ENCODE results near the gene MARCKS. TPM values are rescaled to one million over a fixed set of nuclear protein-coding genes. Genes with fewer than 3 reads are reported as not detected.

Gene MARCKS, protein sequence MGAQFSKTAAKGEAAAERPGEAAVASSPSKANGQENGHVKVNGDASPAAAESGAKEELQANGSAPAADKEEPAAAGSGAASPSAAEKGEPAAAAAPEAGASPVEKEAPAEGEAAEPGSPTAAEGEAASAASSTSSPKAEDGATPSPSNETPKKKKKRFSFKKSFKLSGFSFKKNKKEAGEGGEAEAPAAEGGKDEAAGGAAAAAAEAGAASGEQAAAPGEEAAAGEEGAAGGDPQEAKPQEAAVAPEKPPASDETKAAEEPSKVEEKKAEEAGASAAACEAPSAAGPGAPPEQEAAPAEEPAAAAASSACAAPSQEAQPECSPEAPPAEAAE
- total RNA-seq (10 to 100 TPM; 45.6 to 75.6 TPM), polyA plus RNA-seq (10 to 100 TPM in 1 of 2 donors, 1 to 10 TPM in 1; 7.7 to 11.5 TPM)
- long read RNA-seq, donor 1, partial matches to known transcripts, result 0 of 7 reads
- long read RNA-seq, donor 1, other reads (novel, unspliced or antisense), result 7 of 7 reads
- long read RNA-seq, donor 2, full-length matches to known transcripts, result 30 of 67 reads
- long read RNA-seq, donor 2, partial matches to known transcripts, result 0 of 67 reads
- long read RNA-seq, donor 2, other reads (novel, unspliced or antisense), result 37 of 67 reads

DNA sequence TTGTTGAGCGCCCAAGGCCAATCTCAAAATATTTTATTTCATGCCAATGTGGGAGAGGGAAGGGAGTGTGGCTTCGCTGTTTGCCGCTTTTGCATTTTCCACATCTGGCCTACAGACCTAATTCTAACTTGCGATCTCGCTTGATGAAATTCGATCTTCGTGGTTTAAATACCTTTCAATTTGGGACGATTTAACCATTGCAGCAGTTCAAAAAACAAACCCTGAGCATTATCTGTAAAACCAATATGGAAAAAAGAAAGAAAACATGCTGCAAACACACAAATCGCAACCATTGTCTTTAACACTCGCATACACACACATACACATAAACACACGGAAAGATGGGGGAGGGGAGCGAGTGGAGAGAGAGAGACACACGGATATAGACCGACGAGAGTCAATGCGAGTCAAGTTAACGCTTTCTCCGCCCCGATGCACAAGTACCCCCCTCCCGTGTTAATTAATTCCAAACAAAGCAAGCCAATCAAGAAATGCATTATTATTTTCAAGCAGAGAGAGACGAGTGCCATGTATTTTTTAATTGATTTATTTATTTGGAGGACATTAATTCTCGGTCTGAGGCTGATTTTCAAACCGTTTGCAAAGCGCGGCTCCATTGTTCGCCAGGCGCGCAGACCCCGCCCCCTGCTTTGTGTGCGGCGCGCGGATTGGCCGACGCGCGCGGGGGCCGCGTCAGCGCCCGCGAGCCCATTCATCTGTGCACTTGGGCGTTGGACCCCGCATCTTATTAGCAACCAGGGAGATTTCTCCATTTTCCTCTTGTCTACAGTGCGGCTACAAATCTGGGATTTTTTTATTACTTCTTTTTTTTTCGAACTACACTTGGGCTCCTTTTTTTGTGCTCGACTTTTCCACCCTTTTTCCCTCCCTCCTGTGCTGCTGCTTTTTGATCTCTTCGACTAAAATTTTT lies at the start of gene MARCKS:
MARCKS (plus strand) TSS at position 721 of the 931 bp plus-strand sequence. CDS start 401 bp downstream, outside the sequence.
- ATAC-seq (ENCODE audit: low FRiP score), result peak; percentile 79
- Histone ChIP-seq H3K9me3 (ENCODE audit: control insufficient read depth, low read length) (no peaks in the 10 kb centered on the region), H3K4me1 (ENCODE audit: control insufficient read depth in 1 of 2, insufficient read depth in 2 of 2, low read length in 2 of 2) (no peaks in the 10 kb centered on the region), H3K36me3 (ENCODE audit: control insufficient read depth in 1 of 2, insufficient read depth in 2 of 2, low read length in 1 of 2) (no peaks in the 10 kb centered on the region), H3K27me3 (ENCODE audit: control insufficient read depth in 1 of 2, insufficient read depth in 2 of 2, low read length in 1 of 2) (no peaks in the 10 kb centered on the region), H3K27ac (ENCODE audit: low read depth in 1 of 2, low read length in 2 of 2) (peak within 1 kb of the TSS in 1 of 2 donors; percentile 14), H3K4me3 (ENCODE audit: low read length in 2 of 2) (peak within 1 kb of the TSS; percentile 59 to 77)
- WGBS, 2 donors, result 0 to 1% methylated on average over 49 of the region's 49 CpGs
- DNase-seq, result peak; percentile 86 to 90
- intact Hi-C loops (cut with DNase I), result loop anchor here (5.0 to 10.0 kb wide), 4 partner anchors 222 to 1075 kb away; no protein-coding TSS in a partner anchor

DNA sequence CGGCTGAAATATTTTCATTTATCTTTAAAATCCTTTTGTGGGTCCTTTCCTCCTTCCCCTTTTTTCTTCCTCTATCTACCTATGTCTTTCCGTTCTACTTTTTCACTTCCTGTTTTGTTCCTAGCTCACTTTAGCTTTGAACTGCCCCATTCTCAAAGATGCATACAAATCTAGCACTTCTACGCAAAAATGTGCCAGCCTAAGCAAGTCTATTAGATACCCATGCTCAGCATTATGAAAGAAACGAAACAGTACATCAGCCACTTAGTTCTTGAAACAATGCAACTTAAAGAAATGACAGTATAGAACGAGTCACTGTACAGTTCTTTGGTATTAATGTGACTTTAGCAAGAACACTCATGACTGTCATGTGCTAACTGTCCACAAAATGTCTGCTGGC lies 47.3 kb upstream of the MARCKS start:
- H3K27ac ChIP-seq (ENCODE audit: low read depth in 1 of 2, low read length in 2 of 2), result no peak overlapping the region
- intact Hi-C loops (cut with DNase I), result no loop called here
- H3K9me3 ChIP-seq (ENCODE audit: control insufficient read depth, low read length), result peaks cover 3% of the 10 kb centered on the region
- 90 to 94% methylated on average over 5 of the region's 5 CpGs for WGBS, 2 donors
- H3K27me3 ChIP-seq (ENCODE audit: control insufficient read depth in 1 of 2, insufficient read depth in 2 of 2, low read length in 1 of 2), result no peaks in the 10 kb centered on the region
- DNase-seq (no peak), ATAC-seq (ENCODE audit: low FRiP score) (no peak)
- no peaks in the 10 kb centered on the region for H3K4me1 ChIP-seq (ENCODE audit: control insufficient read depth in 1 of 2, insufficient read depth in 2 of 2, low read length in 2 of 2)
- no peak overlapping the region for H3K4me3 ChIP-seq (ENCODE audit: low read length in 2 of 2)
- no peaks in the 10 kb centered on the region for H3K36me3 ChIP-seq (ENCODE audit: control insufficient read depth in 1 of 2, insufficient read depth in 2 of 2, low read length in 1 of 2)

DNA sequence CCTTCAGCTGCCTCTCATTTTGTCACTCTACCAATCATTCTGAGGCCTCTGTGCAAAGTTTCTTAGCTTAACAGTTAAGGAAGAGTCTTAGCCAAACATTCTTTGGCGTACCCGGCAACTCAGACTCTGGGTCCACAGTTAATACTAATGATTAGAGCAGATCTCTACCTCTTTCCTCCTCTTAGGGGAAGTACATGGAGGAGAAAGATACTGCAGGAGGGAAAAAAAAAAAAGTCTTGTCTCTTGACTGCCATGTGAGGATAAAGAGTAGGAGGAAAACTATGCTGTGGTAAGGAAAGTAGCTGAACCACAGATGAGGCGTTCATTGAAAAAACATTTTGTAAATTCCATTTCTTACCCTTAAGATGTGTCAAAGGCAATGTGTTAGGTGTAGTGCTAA lies 44.0 kb upstream of the MARCKS start:
- Histone ChIP-seq H3K4me1 (ENCODE audit: control insufficient read depth in 1 of 2, insufficient read depth in 2 of 2, low read length in 2 of 2) (no peaks in the 10 kb centered on the region), H3K27me3 (ENCODE audit: control insufficient read depth in 1 of 2, insufficient read depth in 2 of 2, low read length in 1 of 2) (no peaks in the 10 kb centered on the region), H3K27ac (ENCODE audit: low read depth in 1 of 2, low read length in 2 of 2) (no peak overlapping the region), H3K9me3 (ENCODE audit: control insufficient read depth, low read length) (peaks cover 1% of the 10 kb centered on the region), H3K36me3 (ENCODE audit: control insufficient read depth in 1 of 2, insufficient read depth in 2 of 2, low read length in 1 of 2) (no peaks in the 10 kb centered on the region), H3K4me3 (ENCODE audit: low read length in 2 of 2) (no peak overlapping the region)
- intact Hi-C loops (cut with DNase I), result no loop called here
- WGBS, 2 donors, result 55 to 63% methylated on average over 3 of the region's 3 CpGs
- no peak for DNase-seq
- no peak for ATAC-seq (ENCODE audit: low FRiP score)

- Histone ChIP-seq H3K9me3 (ENCODE audit: control insufficient read depth, low read length) (no peaks in the 10 kb centered on the region), H3K27ac (ENCODE audit: low read depth in 1 of 2, low read length in 2 of 2) (no peak overlapping the region), H3K4me1 (ENCODE audit: control insufficient read depth in 1 of 2, insufficient read depth in 2 of 2, low read length in 2 of 2) (no peaks in the 10 kb centered on the region), H3K4me3 (ENCODE audit: low read length in 2 of 2) (no peak overlapping the region), H3K27me3 (ENCODE audit: control insufficient read depth in 1 of 2, insufficient read depth in 2 of 2, low read length in 1 of 2) (no peaks in the 10 kb centered on the region), H3K36me3 (ENCODE audit: control insufficient read depth in 1 of 2, insufficient read depth in 2 of 2, low read length in 1 of 2) (no peaks in the 10 kb centered on the region)
- ATAC-seq (ENCODE audit: low FRiP score) (no peak), DNase-seq (no peak)
- WGBS, 2 donors, result 89 to 100% methylated on average over 1 of the region's 1 CpG
- intact Hi-C loops (cut with DNase I), result no loop called here
These were observed 38.6 kb upstream of the MARCKS start for GRCh38 chr6:113818578-113818977.

DNA sequence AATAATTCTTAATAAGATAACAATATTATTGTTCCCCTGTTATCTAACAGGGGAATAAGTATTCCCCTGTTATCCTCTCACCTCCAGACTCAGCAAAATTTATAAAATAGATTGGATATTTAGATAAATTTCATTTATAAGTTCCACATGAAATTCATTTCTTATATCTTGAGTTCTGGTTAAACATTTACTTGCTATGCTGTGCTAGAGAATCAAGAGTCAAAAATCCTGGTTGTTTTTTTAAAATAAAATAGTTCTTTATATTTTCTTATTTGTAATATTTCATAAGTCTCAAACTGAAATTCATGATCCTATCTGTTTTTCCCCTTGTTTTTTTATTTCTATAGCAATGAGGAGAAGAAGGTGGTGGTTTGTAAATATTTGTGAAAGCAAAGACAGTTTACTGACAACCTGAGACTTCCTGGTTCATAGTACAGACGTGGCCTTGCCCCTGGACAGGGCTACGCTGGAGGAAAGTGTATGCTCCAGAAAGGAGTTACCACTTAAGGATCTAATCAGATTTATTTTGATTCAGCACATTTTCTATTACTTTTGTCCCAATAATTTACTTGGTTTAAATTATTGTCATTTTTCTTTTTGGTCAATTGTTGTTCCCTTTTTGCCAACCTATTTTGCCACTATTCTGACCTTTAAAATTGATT lies 37.8 kb upstream of the MARCKS start:
- Histone ChIP-seq H3K36me3 (ENCODE audit: control insufficient read depth in 1 of 2, insufficient read depth in 2 of 2, low read length in 1 of 2) (no peaks in the 10 kb centered on the region), H3K4me3 (ENCODE audit: low read length in 2 of 2) (no peak overlapping the region), H3K27ac (ENCODE audit: low read depth in 1 of 2, low read length in 2 of 2) (no peak overlapping the region), H3K9me3 (ENCODE audit: control insufficient read depth, low read length) (no peaks in the 10 kb centered on the region), H3K4me1 (ENCODE audit: control insufficient read depth in 1 of 2, insufficient read depth in 2 of 2, low read length in 2 of 2) (no peaks in the 10 kb centered on the region), H3K27me3 (ENCODE audit: control insufficient read depth in 1 of 2, insufficient read depth in 2 of 2, low read length in 1 of 2) (no peaks in the 10 kb centered on the region)
- intact Hi-C loops (cut with DNase I), result no loop called here
- DNase-seq (no peak), ATAC-seq (ENCODE audit: low FRiP score) (no peak)
- 88 to 95% methylated on average over 2 of the region's 2 CpGs for WGBS, 2 donors

DNA sequence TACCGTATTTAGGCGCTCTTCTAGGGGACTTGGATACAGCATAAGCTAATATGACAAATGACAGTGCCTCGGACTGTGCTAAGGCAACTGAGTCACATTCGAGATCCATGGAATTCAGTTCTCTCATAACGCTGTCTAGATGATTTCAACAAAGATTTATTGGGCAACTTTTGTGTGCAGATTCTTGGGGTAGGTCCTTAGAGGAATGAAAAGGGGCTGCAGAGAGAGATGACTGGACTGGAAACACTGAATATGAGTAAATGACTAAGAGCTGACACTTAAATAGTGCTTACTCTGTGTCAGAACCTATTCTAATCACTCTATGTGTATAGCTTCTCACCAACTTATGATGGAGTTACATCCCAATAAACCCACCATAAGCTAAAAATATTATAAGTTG lies 36.4 kb upstream of the MARCKS start:
- H3K9me3 ChIP-seq (ENCODE audit: control insufficient read depth, low read length), result no peaks in the 10 kb centered on the region
- no peaks in the 10 kb centered on the region for H3K27me3 ChIP-seq (ENCODE audit: control insufficient read depth in 1 of 2, insufficient read depth in 2 of 2, low read length in 1 of 2)
- no peak overlapping the region for H3K4me3 ChIP-seq (ENCODE audit: low read length in 2 of 2)
- H3K27ac ChIP-seq (ENCODE audit: low read depth in 1 of 2, low read length in 2 of 2), result no peak overlapping the region
- 92% methylated on average over 5 of the region's 5 CpGs for WGBS, 2 donors
- DNase-seq, result no peak
- no peak for ATAC-seq (ENCODE audit: low FRiP score)
- no peaks in the 10 kb centered on the region for H3K36me3 ChIP-seq (ENCODE audit: control insufficient read depth in 1 of 2, insufficient read depth in 2 of 2, low read length in 1 of 2)
- no peaks in the 10 kb centered on the region for H3K4me1 ChIP-seq (ENCODE audit: control insufficient read depth in 1 of 2, insufficient read depth in 2 of 2, low read length in 2 of 2)
- intact Hi-C loops (cut with DNase I), result no loop called here

DNA sequence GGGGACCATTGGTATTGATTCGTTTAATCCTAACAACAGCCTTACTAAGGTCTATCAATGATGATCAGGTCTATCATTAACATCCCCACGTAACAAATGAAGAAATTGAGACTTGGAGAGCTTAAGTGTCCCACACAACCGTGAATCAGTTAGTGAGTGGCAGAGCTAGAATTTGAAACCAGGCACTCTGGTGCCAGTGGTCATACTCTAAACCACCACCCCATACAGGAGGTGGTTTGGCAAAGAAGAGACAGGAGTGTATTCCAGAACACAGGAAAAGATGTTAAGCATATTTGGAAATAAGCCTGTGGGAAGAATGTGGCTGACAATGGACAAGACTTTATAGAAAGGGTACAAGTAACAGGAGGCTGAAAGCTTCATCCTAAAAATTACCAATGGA lies 35.7 kb upstream of the MARCKS start:
- H3K9me3 ChIP-seq (ENCODE audit: control insufficient read depth, low read length), result no peaks in the 10 kb centered on the region
- no peak overlapping the region for H3K27ac ChIP-seq (ENCODE audit: low read depth in 1 of 2, low read length in 2 of 2)
- no peak overlapping the region for H3K4me3 ChIP-seq (ENCODE audit: low read length in 2 of 2)
- no peaks in the 10 kb centered on the region for H3K4me1 ChIP-seq (ENCODE audit: control insufficient read depth in 1 of 2, insufficient read depth in 2 of 2, low read length in 2 of 2)
- no peaks in the 10 kb centered on the region for H3K27me3 ChIP-seq (ENCODE audit: control insufficient read depth in 1 of 2, insufficient read depth in 2 of 2, low read length in 1 of 2)
- intact Hi-C loops (cut with DNase I), result no loop called here
- H3K36me3 ChIP-seq (ENCODE audit: control insufficient read depth in 1 of 2, insufficient read depth in 2 of 2, low read length in 1 of 2), result no peaks in the 10 kb centered on the region
- ATAC-seq (ENCODE audit: low FRiP score) (no peak), DNase-seq (no peak)
- 97 to 98% methylated on average over 3 of the region's 3 CpGs for WGBS, 2 donors

DNA sequence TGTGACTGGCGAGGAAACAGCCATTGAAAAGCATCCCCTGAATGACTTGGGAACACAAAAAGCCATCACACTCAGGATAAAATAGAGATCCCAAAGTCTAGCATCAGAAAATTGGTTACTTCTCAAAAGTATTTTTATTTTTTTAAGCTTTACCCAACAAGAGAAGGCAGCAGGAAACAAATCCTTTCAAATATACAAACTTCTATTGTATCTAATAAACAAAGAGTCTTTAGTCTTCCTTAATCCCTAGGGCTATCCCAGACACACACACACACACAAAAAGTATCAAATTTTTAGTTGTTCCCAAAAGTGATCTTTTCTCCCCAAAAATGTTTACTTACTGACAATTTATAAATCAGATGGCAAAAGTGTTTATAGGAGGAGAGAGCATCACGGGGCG lies 33.2 kb upstream of the MARCKS start:
- no peaks in the 10 kb centered on the region for H3K9me3 ChIP-seq (ENCODE audit: control insufficient read depth, low read length)
- 97% methylated on average over 3 of the region's 3 CpGs for WGBS, 2 donors
- no peaks in the 10 kb centered on the region for H3K36me3 ChIP-seq (ENCODE audit: control insufficient read depth in 1 of 2, insufficient read depth in 2 of 2, low read length in 1 of 2)
- no peak overlapping the region for H3K4me3 ChIP-seq (ENCODE audit: low read length in 2 of 2)
- DNase-seq (no peak), ATAC-seq (ENCODE audit: low FRiP score) (no peak)
- H3K27ac ChIP-seq (ENCODE audit: low read depth in 1 of 2, low read length in 2 of 2), result no peak overlapping the region
- intact Hi-C loops (cut with DNase I), result no loop called here
- H3K27me3 ChIP-seq (ENCODE audit: control insufficient read depth in 1 of 2, insufficient read depth in 2 of 2, low read length in 1 of 2), result no peaks in the 10 kb centered on the region
- H3K4me1 ChIP-seq (ENCODE audit: control insufficient read depth in 1 of 2, insufficient read depth in 2 of 2, low read length in 2 of 2), result no peaks in the 10 kb centered on the region
